HCT116 (cell line): ENCODE measurements around the gene C11orf98. TPM values are rescaled to one million over a fixed set of nuclear protein-coding genes. Genes with fewer than 3 reads are reported as not detected.
"Not testable (repeated sequence)": the region's sequence is repeated elsewhere in the genome, so short reads cannot be mapped to it uniquely, and the experiment has no call there.

ENCODE experiments used
- ATAC-seq: fragments of 200-7000 bp; cut with Tn5 transposase; 2 replicates; pipeline ENCODE4 v1.9.1; 2020; ENCODE audit warnings: mild to moderate bottlenecking, moderate library complexity
- BruUV-seq: library from RNA; stranded (reverse); fragments of 400-500 nt; replicated peaks from 2 replicates; lab custom pipeline; 2021; lab: Mats Ljungman, UMichigan
- CTCF ChIA-PET: fragments of 300-600 bp; sonication (Branson Sonifier 250); formaldehyde crosslinking; loops from one replicate; lab custom pipeline; 2021; ENCODE audit warnings: antibody characterized with exemption; lab: Charles Lee
- POLR2A ChIA-PET: fragments of 300-600, 350-600 bp; sonication (Branson Sonifier 250); formaldehyde crosslinking; loops from one replicate; lab custom pipeline; 2021; ENCODE audit warnings: antibody characterized with exemption; lab: Charles Lee
- RAD21 ChIA-PET, 2 experiments: fragments of 300-600 bp; sonication (Branson Sonifier 250); formaldehyde crosslinking; loops; one replicate each; lab custom pipeline; 2023; ENCODE audit warnings: low total read pairs in 2 of 2; ENCODE audit not compliant: uncharacterized antibody in 2 of 2, unreplicated experiment in 2 of 2, low non-redundant PET in 1 of 2; lab: Charles Lee
- DNase-seq: peaks from one replicate; pipeline ENCODE4 v3.0.0-alpha.2; 2010; ENCODE audit warnings: low read depth, low spot score
- H2AFZ ChIP-seq: fragments of 200-600 bp; shearing (Covaris generic), sonication (generic); 2 replicates; pipeline ENCODE4 v1.6.1; 2017; ENCODE audit warnings: low read depth, mixed run types, mixed read lengths, antibody characterized with exemption, low read length; ENCODE audit not compliant: poor library complexity, severe bottlenecking
- H3K27ac ChIP-seq: 2 replicates; pipeline ENCODE4 v1.5.1; 2012; ENCODE audit warnings: low read depth, low read length
- H3K27me3 ChIP-seq: fragments of 200-600 bp; sonication (generic); 2 replicates; pipeline ENCODE4 v1.6.1; 2016; ENCODE audit warnings: mixed run types, low read length, mixed read lengths; ENCODE audit not compliant: insufficient read depth
- H3K36me3 ChIP-seq, 2 experiments: fragments of 200-500 bp in 1 of 2; fragments of 200-600 bp in 1 of 2; sonication (Bioruptor generic) in 1 of 2; sonication (generic) in 1 of 2; 2 replicates each; pipeline versions ENCODE4 v1.5.1 to v1.6.1; 2014 to 2016; ENCODE audit warnings: low read length in 2 of 2, inconsistent platforms in 1 of 2, mixed read lengths in 1 of 2, mixed run types in 1 of 2; ENCODE audit not compliant: insufficient read depth in 2 of 2, control insufficient read depth in 1 of 2
- H3K4me1 ChIP-seq, 2 experiments: fragments of 200-600 bp in 1 of 2; sonication (generic) in 1 of 2; 2 replicates each; pipeline versions ENCODE4 v1.5.1 to v1.6.1; 2012 to 2017; ENCODE audit warnings: low read length in 2 of 2, inconsistent platforms in 1 of 2, mild to moderate bottlenecking in 1 of 2, mixed read lengths in 1 of 2, mixed run types in 1 of 2, moderate library complexity in 1 of 2; ENCODE audit not compliant: insufficient read depth in 2 of 2, control insufficient read depth in 1 of 2
- H3K4me2 ChIP-seq: fragments of 200-600 bp; sonication (generic); 2 replicates; pipeline ENCODE4 v1.6.1; 2017; ENCODE audit warnings: mixed run types, low read length, mixed read lengths
- H3K4me3 ChIP-seq, 2 experiments: fragments of 200-600 bp in 1 of 2; sonication (generic) in 1 of 2; replicated peaks in 1 of 2; 2 replicates each; pipeline ENCODE4 v1.5.1; 2011 to 2016; ENCODE audit warnings: low read length in 2 of 2, control low read depth in 1 of 2, low read depth in 1 of 2, mild to moderate bottlenecking in 1 of 2, mixed read lengths in 1 of 2, mixed run types in 1 of 2
- H3K79me2 ChIP-seq: fragments of 200-600 bp; sonication (generic); 2 replicates; pipeline ENCODE4 v1.6.1; 2017; ENCODE audit warnings: mild to moderate bottlenecking, mixed run types, low read length, moderate library complexity, mixed read lengths; ENCODE audit not compliant: insufficient read depth
- H3K9ac ChIP-seq: fragments of 200-600 bp; sonication (generic); 2 replicates; pipeline ENCODE4 v1.6.1; 2016; ENCODE audit warnings: low read length, mixed read lengths
- H3K9me2 ChIP-seq: fragments of 200-600 bp; sonication (generic), shearing (Covaris generic); 2 replicates; pipeline ENCODE4 v1.6.1; 2017; ENCODE audit warnings: mixed run types, mild to moderate bottlenecking, moderate library complexity; ENCODE audit not compliant: insufficient read depth
- H3K9me3 ChIP-seq, 2 experiments: fragments of 200-500 bp in 1 of 2; fragments of 200-600 bp in 1 of 2; sonication (Bioruptor generic) in 1 of 2; sonication (generic) in 1 of 2; 2 replicates each; pipeline ENCODE4 v1.6.1; 2014 to 2017; ENCODE audit warnings: low read length in 2 of 2, mixed read lengths in 2 of 2, inconsistent platforms in 1 of 2, low read depth in 1 of 2, mild to moderate bottlenecking in 1 of 2, mixed run types in 1 of 2, moderate library complexity in 1 of 2; ENCODE audit not compliant: control insufficient read depth in 1 of 2, insufficient read depth in 1 of 2
- H4K20me1 ChIP-seq: fragments of 200-600 bp; sonication (generic), shearing (Covaris generic); 2 replicates; pipeline ENCODE4 v1.6.1; 2017; ENCODE audit warnings: mixed run types, mild to moderate bottlenecking, moderate library complexity; ENCODE audit not compliant: insufficient read depth
- EGR1 ChIP-seq: IDR thresholded peaks from 2 replicates; pipeline ENCODE4 v1.6.1; 2012; ENCODE audit warnings: low read depth
- ELF1 ChIP-seq: IDR thresholded peaks from 2 replicates; pipeline ENCODE4 v1.6.1; 2012; ENCODE audit warnings: low read depth, borderline replicate concordance
- EZH2 ChIP-seq: fragments of 200-600 bp; sonication (generic); IDR thresholded peaks from 2 replicates; pipeline ENCODE4 v1.6.1; 2017; ENCODE audit warnings: antibody characterized with exemption, mixed run types
- EZH2phosphoT487 ChIP-seq: fragments of 200-600 bp; IDR thresholded peaks from 2 replicates; pipeline ENCODE4 v1.6.1; 2018; ENCODE audit warnings: antibody characterized with exemption, borderline replicate concordance
- JUND ChIP-seq: IDR thresholded peaks from 2 replicates; pipeline ENCODE4 v1.6.1; 2012
- POLR2A ChIP-seq: IDR thresholded peaks from 2 replicates; pipeline ENCODE4 v1.7.0; 2011; ENCODE audit warnings: borderline replicate concordance; ENCODE audit not compliant: insufficient read depth, insufficient read length; ENCODE audit errors: extremely low read depth
- POLR2AphosphoS5 ChIP-seq: IDR thresholded peaks from 2 replicates; pipeline ENCODE4 v1.6.1; 2011; ENCODE audit warnings: mild to moderate bottlenecking, low read depth, low read length, moderate library complexity
- TCF7L2 ChIP-seq: IDR thresholded peaks from 2 replicates; pipeline ENCODE4 v1.7.0; 2011; ENCODE audit warnings: borderline replicate concordance, inconsistent platforms; ENCODE audit not compliant: insufficient read depth, insufficient read length; ENCODE audit errors: extremely low read depth
- YY1 ChIP-seq: IDR thresholded peaks from 2 replicates; pipeline ENCODE4 v1.6.1; 2011; ENCODE audit warnings: low read length, low read depth, moderate library complexity, mild to moderate bottlenecking; ENCODE audit not compliant: insufficient replicate concordance; ENCODE audit errors: extremely low read depth
- ZFX ChIP-seq: fragments of 450-650 bp; IDR thresholded peaks from 2 replicates; pipeline ENCODE4 v1.6.1; 2017
- ZNF274 ChIP-seq: fragments of 200-500 bp; sonication (Bioruptor generic); IDR thresholded peaks from 2 replicates; pipeline ENCODE4 v1.6.1; 2014; ENCODE audit warnings: mild to moderate bottlenecking, low read depth, low read length, inconsistent platforms
- intact Hi-C: fragments of 100-400 bp; cut with micrococcal nuclease; formaldehyde crosslinking; loops from 2 replicates; pipeline ENCODE4 v1.10.0; 2022
- total RNA-seq: library from RNA; stranded (reverse); gene quantifications from one replicate; pipeline ENCODE4 v1.2.1, GENCODE V29; 2021; ENCODE audit not compliant: unreplicated experiment
- TF ChIP-seq, protein P1 (sequence below): IDR thresholded peaks from 2 replicates; pipeline ENCODE4 v1.6.1; 2012
- TF ChIP-seq, protein P2 (sequence below), 3 experiments: fragments of 200-600 bp in 1 of 3; sonication (generic) in 1 of 3; IDR thresholded peaks in 2 of 3; conservative IDR thresholded peaks in 1 of 3; 2 replicates each; pipeline ENCODE4 v1.5.1; 2012 to 2017; ENCODE audit warnings: low read depth in 2 of 3, low read length in 2 of 3, antibody characterized with exemption in 1 of 3, borderline replicate concordance in 1 of 3, control low read depth in 1 of 3, mild to moderate bottlenecking in 1 of 3, mixed read lengths in 1 of 3, mixed run types in 1 of 3, moderate library complexity in 1 of 3; ENCODE audit not compliant: insufficient read depth in 1 of 3

The C11orf98 gene
- total RNA-seq, 1 experiment from 2014 or later, result 121 TPM

DNA sequence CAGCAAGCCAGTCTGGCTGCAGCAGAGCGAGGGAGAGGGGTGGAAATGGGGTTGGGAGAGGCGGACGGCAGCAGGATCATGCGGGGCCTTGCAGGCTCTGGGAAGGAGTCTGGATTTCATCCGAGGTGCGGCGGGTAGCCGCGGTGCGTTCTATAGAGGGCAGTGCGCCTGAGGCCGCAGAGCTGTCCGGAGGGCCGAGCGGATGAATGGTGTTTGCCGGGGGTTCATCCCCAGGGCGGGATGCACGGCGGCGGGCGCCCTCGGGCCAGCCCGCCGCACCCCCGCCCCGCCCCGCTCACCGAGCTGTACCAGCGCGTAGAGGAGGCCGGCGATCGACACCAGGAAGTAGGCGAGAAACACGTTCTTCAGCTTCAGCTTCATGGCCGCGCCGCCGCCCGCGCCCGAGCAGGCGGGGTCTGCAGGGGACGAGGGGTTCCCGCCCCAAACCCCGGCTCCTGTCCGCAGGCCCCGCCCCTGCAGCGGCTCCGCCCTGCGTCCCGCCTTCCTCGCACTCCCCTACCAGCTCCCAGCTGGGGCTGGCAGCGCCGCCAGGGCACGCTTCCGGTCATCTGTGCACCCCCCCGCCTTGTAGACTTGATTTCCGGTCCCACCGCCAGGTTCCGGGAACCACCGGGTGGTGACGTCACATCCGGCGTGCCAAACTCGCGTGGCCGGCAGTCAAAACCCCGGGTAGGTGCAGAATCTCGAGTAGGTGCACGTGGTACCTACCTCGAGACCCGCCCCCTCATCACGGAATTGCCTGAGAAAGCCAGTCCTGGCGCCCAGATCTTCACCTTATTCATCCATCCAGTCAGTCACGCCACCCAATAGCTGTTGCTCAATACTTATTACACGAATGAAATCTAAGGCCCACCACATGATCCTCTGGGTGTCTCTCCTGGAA is 43.2 kb downstream of the C11orf98 start, which contains the start of gene B3GAT3 (continued):
- TF ChIP-seq EGR1 (peak; percentile 71), JUND (peak; percentile 60), EZH2phosphoT487 (no peak), ZNF274 (no peak), POLR2A (peak; percentile 55)
- TF ChIP-seq, protein P1, sequence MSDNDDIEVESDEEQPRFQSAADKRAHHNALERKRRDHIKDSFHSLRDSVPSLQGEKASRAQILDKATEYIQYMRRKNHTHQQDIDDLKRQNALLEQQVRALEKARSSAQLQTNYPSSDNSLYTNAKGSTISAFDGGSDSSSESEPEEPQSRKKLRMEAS, result peak; percentile 99

DNA sequence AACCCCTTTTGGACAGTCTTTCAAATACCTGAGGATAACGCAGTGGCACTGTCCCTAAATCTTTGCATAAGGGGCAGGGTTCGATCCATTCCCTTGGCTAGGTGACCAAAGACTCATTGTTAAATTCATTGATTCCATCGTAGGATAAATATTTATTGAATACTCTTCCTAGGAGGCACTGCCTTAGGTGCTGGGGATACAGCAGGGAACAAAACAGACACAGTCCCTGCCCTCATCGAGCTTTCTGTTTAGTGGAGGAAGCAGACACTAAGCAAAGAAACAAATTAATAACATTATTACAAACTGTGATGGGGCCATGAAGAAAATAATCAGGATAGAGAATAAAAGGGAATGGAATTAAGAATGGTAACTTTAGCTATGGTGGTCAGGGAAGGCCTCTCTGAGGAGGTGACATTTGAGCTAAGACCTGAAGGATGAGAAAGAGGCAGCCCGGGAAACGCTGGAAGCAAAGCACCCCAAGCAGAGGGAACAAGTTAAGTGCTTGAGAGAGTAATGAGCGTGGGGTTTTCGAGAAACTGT is 43.9 kb downstream of the C11orf98 start:
- peak overlapping the region; percentile 87 for H3K4me2 ChIP-seq
- no peaks in the 10 kb centered on the region for H3K27me3 ChIP-seq
- DNase-seq, result no peak
- TF ChIP-seq EZH2phosphoT487 (no peak), JUND (no peak), POLR2AphosphoS5 (no peak), POLR2A (no peak), TCF7L2 (no peak), EZH2 (no peak), ZNF274 (no peak), ELF1 (no peak), YY1 (no peak), ZFX (no peak)
- TF ChIP-seq, protein P2, sequence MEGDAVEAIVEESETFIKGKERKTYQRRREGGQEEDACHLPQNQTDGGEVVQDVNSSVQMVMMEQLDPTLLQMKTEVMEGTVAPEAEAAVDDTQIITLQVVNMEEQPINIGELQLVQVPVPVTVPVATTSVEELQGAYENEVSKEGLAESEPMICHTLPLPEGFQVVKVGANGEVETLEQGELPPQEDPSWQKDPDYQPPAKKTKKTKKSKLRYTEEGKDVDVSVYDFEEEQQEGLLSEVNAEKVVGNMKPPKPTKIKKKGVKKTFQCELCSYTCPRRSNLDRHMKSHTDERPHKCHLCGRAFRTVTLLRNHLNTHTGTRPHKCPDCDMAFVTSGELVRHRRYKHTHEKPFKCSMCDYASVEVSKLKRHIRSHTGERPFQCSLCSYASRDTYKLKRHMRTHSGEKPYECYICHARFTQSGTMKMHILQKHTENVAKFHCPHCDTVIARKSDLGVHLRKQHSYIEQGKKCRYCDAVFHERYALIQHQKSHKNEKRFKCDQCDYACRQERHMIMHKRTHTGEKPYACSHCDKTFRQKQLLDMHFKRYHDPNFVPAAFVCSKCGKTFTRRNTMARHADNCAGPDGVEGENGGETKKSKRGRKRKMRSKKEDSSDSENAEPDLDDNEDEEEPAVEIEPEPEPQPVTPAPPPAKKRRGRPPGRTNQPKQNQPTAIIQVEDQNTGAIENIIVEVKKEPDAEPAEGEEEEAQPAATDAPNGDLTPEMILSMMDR (IDR thresholded peaks at IDR 0.05 in 2 of 3, conservative IDR thresholded peaks at IDR 0.05 in 1 of 3; ENCODE audit: borderline replicate concordance in 1 of 3, insufficient read depth in 1 of 3, low read depth in 2 of 3, low read length in 2 of 3), result no peak
- no peaks in the 10 kb centered on the region for H3K9me2 ChIP-seq
- ATAC-seq, result no peak
- CTCF ChIA-PET, result interaction anchor here (0.7 to 3.0 kb wide), 6 partner anchors 9 to 226 kb away, joined by 3 to 16 read pairs (median 6); partner anchors contain the start of genes EML3, MTA2, ROM1 and TUT1
- peaks cover 15% of the 10 kb centered on the region for H3K79me2 ChIP-seq
- H3K4me3 ChIP-seq, result peak overlapping the region; percentile 96 to 98
- intact Hi-C loops, result no loop called here
- H3K9me3 ChIP-seq, result no peaks in the 10 kb centered on the region
- RAD21 ChIA-PET, result interaction anchor here in 1 of 2 experiments (1.1 kb wide), 1 partner anchor 19 kb away, joined by 3 read pairs; the partner anchor contains the start of gene MTA2
- H3K9ac ChIP-seq, result peak overlapping the region; percentile 94
- BruUV-seq, result TSS peak; percentile 60
- no peak overlapping the region for H2AFZ ChIP-seq
- H3K4me1 ChIP-seq, result peaks cover 12 to 20% of the 10 kb centered on the region in 2 experiments
- no peaks in the 10 kb centered on the region for H4K20me1 ChIP-seq
- peaks cover 8 to 11% of the 10 kb centered on the region in 2 experiments; a peak in 3 of 4 replicates for H3K36me3 ChIP-seq
- POLR2A ChIA-PET, result interaction anchor here (0.8 to 3.0 kb wide), 7 partner anchors 8 to 44 kb away, joined by 3 to 19 read pairs (median 5); partner anchors contain the start of genes C11orf98, CSKMT, EML3 and GANAB
- peak overlapping the region; percentile 75 for H3K27ac ChIP-seq

DNA sequence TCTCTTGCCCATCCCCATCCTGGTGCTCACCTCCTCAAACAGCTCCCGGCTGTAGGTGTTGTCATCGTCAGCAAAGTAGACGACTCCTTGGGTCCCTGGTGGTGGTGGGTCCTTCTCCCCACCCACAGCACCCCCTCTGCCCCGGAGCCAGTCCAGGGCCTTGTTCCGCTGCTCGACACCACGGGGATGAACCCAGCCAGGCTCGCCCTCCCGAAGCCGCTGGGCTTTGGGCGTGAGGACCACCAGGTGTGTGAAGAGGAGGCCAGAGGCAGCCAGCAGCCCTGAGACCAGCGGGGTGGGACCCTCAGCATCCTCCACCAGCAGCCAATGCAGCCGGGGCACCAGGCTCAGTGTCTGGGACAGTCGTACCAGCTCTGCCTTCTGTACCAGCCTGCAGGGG is 48.1 kb downstream of the C11orf98 start:
- H3K9me2 ChIP-seq, intact Hi-C loops, H4K20me1 ChIP-seq, DNase-seq, CTCF ChIA-PET, H3K9me3 ChIP-seq, RAD21 ChIA-PET, H3K4me3 ChIP-seq, BruUV-seq, H3K36me3 ChIP-seq, H3K27me3 ChIP-seq, H2AFZ ChIP-seq, H3K9ac ChIP-seq, ATAC-seq, H3K4me2 ChIP-seq, POLR2A ChIA-PET: not testable (repeated sequence)
- Histone ChIP-seq H3K79me2 (peaks cover 16% of the 10 kb centered on the region), H3K27ac (peak overlapping the region; percentile 17; the same call in 1 of the 2 replicates), H3K4me1 (peaks cover 27 to 42% of the 10 kb centered on the region in 2 experiments)
